Gastroesophageal sphincter (tissue), 4 donors: Measurements from ENCODE around the gene HOGA1. TPM values are rescaled to one million over a fixed set of nuclear protein-coding genes. Genes with fewer than 3 reads are reported as not detected.

Experiments used
- ATAC-seq: fragments of 150-250 bp; one replicate; pipeline ENCODE4 v1.9.1; 2016; ENCODE audit warnings: mild to moderate bottlenecking, moderate library complexity
- H3K27ac ChIP-seq, 4 donors: fragments of 200-600 bp; sonication (generic) in 3 of 4; 1 replicate in 3 of 4; 2 replicates in 1 of 4; pipeline ENCODE4 v1.5.1; 2016 to 2019
- H3K27me3 ChIP-seq: fragments of 200-600 bp; sonication (generic); one replicate; pipeline ENCODE4 v1.5.1; 2019
- H3K36me3 ChIP-seq, 2 donors: fragments of 200-600 bp; sonication (generic); one replicate each; pipeline ENCODE4 v1.5.1; 2019; ENCODE audit warnings: control low read depth in 1 of 2
- H3K4me1 ChIP-seq, 3 donors: fragments of 200-600 bp; sonication (generic); 1 replicate in 2 of 3; 2 replicates in 1 of 3; pipeline ENCODE4 v1.5.1; 2016 to 2019; ENCODE audit warnings: control low read depth in 2 of 3
- H3K4me3 ChIP-seq, 2 donors: fragments of 200-600 bp; sonication (generic); one replicate each; pipeline ENCODE4 v1.5.1; 2019; ENCODE audit warnings: mild to moderate bottlenecking in 1 of 2, moderate library complexity in 1 of 2
- H3K9me3 ChIP-seq, 3 donors: fragments of 200-600 bp; sonication (generic); one replicate each; pipeline ENCODE4 v1.5.1; 2017 to 2019; ENCODE audit warnings: control low read depth in 2 of 3
- EP300 ChIP-seq: sonication (generic); formaldehyde crosslinking; IDR thresholded peaks from one replicate; pipeline ENCODE4 v1.6.1; 2017; ENCODE audit warnings: antibody characterized with exemption, mild to moderate bottlenecking
- POLR2A ChIP-seq, 2 donors: fragments of 450-650 bp; IDR thresholded peaks; one replicate each; pipeline ENCODE4 v1.6.1; 2017; ENCODE audit warnings: antibody characterized with exemption in 2 of 2, mild to moderate bottlenecking in 2 of 2, moderate library complexity in 1 of 2
- POLR2AphosphoS5 ChIP-seq: sonication (generic); formaldehyde crosslinking; IDR thresholded peaks from one replicate; pipeline ENCODE4 v1.6.1; 2017; ENCODE audit warnings: antibody characterized with exemption
- WGBS, 2 donors: methylation state at CpG; one replicate each; pipeline ENCODE4 v1.1.5; 2018; ENCODE audit warnings: low coverage in 1 of 2; 5-methylcytosine and 5-hydroxymethylcytosine counted together
- total RNA-seq, 4 donors: library from RNA; depleted of rRNA; stranded (reverse); fragments of >200 nt; gene quantifications; one replicate each; pipeline ENCODE4 v1.1.0, GENCODE V29; 2016
- TF ChIP-seq, protein P1 (sequence below), 4 experiments: fragments of 200-600 bp in 2 of 4; fragments of 450-650 bp in 2 of 4; sonication (generic) in 1 of 4; IDR thresholded peaks; one replicate each; pipeline ENCODE4 v1.5.1; 2017 to 2019; ENCODE audit warnings: antibody characterized with exemption in 4 of 4, mild to moderate bottlenecking in 2 of 4, moderate library complexity in 2 of 4

HOGA1 gene
- total RNA-seq, 4 donors from 2014 or later, result 0.62 to 2.5 (median 1.1) TPM

DNA sequence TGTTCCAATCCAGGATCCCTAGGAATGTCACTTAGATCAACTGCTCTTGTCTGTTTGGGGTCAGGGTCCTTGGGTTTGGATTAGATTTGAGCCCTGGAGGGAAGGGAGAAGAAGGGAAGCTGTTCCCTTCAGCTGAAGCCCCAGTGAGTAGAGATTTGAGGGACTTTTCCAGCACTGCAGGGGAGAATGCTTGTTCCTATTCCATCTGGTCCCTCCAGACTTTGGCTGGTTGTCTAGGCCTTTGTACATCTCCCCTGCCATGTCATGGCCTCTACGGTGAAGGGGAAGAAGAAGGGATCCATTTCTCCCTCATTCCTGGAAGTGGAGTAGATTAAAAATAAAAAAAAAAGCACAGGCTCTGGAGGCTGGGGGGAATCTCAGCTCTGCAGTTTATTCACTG lies 16.4 kb downstream of the HOGA1 start:
- no peak for TF ChIP-seq POLR2A (IDR thresholded peaks at IDR 0.05)
- TF ChIP-seq EP300, result no peak
- TF ChIP-seq POLR2AphosphoS5, result no peak
- TF ChIP-seq, protein P1, sequence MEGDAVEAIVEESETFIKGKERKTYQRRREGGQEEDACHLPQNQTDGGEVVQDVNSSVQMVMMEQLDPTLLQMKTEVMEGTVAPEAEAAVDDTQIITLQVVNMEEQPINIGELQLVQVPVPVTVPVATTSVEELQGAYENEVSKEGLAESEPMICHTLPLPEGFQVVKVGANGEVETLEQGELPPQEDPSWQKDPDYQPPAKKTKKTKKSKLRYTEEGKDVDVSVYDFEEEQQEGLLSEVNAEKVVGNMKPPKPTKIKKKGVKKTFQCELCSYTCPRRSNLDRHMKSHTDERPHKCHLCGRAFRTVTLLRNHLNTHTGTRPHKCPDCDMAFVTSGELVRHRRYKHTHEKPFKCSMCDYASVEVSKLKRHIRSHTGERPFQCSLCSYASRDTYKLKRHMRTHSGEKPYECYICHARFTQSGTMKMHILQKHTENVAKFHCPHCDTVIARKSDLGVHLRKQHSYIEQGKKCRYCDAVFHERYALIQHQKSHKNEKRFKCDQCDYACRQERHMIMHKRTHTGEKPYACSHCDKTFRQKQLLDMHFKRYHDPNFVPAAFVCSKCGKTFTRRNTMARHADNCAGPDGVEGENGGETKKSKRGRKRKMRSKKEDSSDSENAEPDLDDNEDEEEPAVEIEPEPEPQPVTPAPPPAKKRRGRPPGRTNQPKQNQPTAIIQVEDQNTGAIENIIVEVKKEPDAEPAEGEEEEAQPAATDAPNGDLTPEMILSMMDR (IDR thresholded peaks at IDR 0.05), result no peak
- WGBS, 2 donors, result no CpG with 5 or more reads among the region's 1 CpG
- Histone ChIP-seq H3K36me3 (no peaks in the 10 kb centered on the region), H3K4me1 (peaks cover 3 to 21% (median 15%) of the 10 kb centered on the region in 3 donors), H3K4me3 (no peak overlapping the region), H3K27ac (no peak overlapping the region), H3K9me3 (no peaks in the 10 kb centered on the region), H3K27me3 (no peaks in the 10 kb centered on the region)
- no peak for ATAC-seq

DNA sequence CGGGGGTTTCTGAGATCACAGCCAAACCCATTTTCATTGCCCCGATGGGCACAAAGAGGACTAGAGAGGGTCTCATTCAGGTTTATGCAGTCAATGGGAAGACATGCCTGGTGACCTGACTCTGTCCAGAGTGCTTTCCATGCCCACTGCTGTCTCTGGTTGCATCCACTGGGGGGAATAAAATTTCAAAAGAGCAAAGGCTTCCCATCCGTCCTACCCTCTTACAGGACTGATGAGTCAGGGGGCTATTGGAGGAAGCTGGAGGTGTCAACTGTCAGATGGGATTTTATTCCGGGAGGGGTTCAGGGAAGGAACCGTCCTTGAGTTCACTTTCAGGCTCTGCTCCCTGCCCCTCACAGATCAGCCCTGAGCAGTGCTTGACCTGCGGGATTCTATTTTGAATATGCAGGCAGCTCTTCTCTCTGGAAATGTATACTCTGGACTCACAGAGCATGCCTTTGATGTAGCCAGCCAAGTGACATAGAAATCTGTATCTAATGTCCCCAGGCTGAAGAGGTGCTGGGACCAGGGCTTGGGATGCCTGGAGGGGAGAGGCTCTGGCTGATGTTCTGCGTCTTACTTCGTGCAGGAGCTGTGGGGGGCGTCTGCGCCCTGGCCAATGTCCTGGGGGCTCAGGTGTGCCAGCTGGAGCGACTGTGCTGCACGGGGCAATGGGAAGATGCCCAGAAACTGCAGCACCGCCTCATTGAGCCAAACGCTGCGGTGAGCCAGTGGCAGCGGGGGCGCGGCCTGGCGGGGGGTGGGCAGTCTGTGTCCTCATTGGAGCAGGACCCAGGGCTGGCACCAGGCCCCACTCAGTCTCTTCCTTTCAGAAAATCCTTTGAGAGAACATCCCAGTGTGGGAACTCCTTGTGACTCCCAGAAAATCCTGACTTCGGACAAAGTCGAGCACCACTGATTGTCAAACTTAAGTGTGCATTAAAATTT lies 17.4 kb downstream of the HOGA1 start:
- WGBS, 2 donors, result 84% methylated on average over 5 of the region's 21 CpGs; no CpG with 5 or more reads in 1 of the 2 donors
- Histone ChIP-seq H3K4me3 (no peak overlapping the region), H3K4me1 (peaks cover 0 to 12% (median 8%) of the 10 kb centered on the region in 3 donors), H3K27me3 (no peaks in the 10 kb centered on the region), H3K36me3 (no peaks in the 10 kb centered on the region), H3K27ac (no peak overlapping the region), H3K9me3 (no peaks in the 10 kb centered on the region)
- no peak for ATAC-seq
- TF ChIP-seq POLR2A (IDR thresholded peaks at IDR 0.05) (no peak), EP300 (no peak), POLR2AphosphoS5 (no peak)
- TF ChIP-seq, protein P1 (IDR thresholded peaks at IDR 0.05), result no peak

- Histone ChIP-seq H3K27me3 (no peaks in the 10 kb centered on the region), H3K36me3 (no peaks in the 10 kb centered on the region), H3K4me3 (no peak overlapping the region), H3K4me1 (peaks cover 0 to 3% (median under 1%) of the 10 kb centered on the region in 3 donors), H3K27ac (no peak overlapping the region), H3K9me3 (no peaks in the 10 kb centered on the region)
- 95% methylated on average over 4 to 5 of the region's 5 CpGs for WGBS, 2 donors
- no peak for ATAC-seq
- TF ChIP-seq EP300 (no peak), POLR2A (IDR thresholded peaks at IDR 0.05) (no peak), POLR2AphosphoS5 (no peak)
- TF ChIP-seq, protein P1 (IDR thresholded peaks at IDR 0.05), result no peak
Observed at GRCh38 chr10:97607095-97607636, 23.0 kb downstream of the HOGA1 start.

DNA sequence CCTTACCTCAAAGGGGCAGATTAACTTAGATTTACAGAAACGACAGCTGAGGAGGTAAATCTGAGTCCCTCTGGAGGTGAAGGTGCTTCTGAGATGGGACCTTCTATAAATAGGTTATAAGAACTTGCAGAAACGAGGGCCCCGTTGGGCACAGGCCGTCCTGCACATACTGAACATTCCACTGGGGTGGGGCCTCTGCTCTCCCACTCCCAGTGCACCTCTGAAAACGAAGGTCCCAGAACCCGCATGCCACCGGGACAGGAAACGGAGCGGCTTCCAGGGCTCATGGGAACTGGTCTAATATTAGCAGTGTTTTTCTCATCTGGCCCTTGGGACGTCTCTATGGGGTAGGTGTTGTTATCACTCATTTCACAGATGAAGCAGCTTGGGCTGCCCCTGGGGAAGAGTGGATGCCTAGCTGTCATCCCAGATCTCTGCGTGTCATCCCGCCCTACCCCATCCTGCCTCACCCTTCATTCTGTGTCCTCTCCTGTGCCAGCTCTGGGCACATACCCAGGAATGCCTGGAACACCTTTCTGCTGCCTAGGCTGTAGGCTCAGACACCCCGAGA lies 24.9 kb downstream of the HOGA1 start:
- peak overlapping the region in 2 of 4 donors; percentile 20 to 50 for H3K27ac ChIP-seq
- no peaks in the 10 kb centered on the region for H3K27me3 ChIP-seq
- whole genome bisulfite sequencing, 2 donors, result 50 to 88% methylated on average over 2 to 8 of the region's 13 CpGs
- no peaks in the 10 kb centered on the region for H3K9me3 ChIP-seq
- H3K4me3 ChIP-seq, result no peak overlapping the region
- H3K36me3 ChIP-seq, result peaks cover 0 to 4% of the 10 kb centered on the region in 2 donors
- peak; percentile 12 for ATAC-seq
- TF ChIP-seq POLR2AphosphoS5 (no peak), POLR2A (IDR thresholded peaks at IDR 0.05) (no peak), EP300 (no peak)
- TF ChIP-seq, protein P1 (IDR thresholded peaks at IDR 0.05), result no peak
- H3K4me1 ChIP-seq, result peaks cover 0 to 7% (median 3%) of the 10 kb centered on the region in 3 donors
